Measurements from ENCODE around the gene HSDL2. TPM values are rescaled to one million over a fixed set of nuclear protein-coding genes. Genes with fewer than 3 reads are reported as not detected.
"Not testable (repeated sequence)": the region's sequence is repeated elsewhere in the genome, so short reads cannot be mapped to it uniquely, and the experiment has no call there.

Gene HSDL2
- total RNA-seq, 1 donor from 2014 or later = 284 TPM

DNA sequence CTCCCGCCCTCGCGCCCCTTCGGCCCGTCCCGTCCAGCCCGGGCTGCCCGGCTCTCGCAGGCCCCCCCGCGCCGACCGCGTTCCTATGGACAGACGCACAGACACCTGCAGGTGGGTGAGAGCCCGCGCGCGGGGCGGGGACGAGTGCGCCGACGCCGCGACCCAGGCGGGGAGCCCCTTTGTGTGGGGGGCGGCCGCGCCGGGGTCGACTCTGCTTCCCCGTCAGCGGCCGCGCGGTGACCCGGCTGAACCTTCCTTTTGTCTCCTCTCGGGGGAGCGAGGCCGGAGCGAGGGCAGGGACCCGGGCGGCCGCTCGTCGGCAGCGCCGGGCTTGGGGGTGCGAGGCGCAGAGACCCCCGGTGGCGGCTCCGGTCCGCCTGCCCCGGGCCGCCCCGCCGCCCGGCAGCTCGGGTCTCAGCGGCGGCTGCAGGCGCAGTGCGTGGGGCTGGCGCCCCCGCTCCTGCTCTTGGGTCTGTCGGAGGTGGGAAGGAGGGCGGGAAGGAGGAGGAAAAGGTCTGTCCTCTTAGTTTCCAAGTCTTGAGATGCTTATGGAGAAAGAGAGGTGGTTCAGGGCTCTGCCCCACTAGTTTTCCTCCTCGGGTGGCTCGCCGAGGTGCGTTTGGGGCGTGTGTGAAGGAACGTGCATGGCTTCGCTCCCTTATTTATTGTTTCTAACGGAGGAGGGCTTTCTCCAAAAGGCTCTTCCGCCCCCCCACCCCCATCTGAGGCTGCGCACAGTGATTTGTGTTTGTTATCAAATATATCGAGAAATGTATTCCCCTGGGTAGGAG lies 107.3 kb downstream of the HSDL2 start:
- intact Hi-C loops (cut with micrococcal nuclease) = no loop called here
- DNase-seq (peak; percentile 74), ATAC-seq (peak; percentile 59)

DNA sequence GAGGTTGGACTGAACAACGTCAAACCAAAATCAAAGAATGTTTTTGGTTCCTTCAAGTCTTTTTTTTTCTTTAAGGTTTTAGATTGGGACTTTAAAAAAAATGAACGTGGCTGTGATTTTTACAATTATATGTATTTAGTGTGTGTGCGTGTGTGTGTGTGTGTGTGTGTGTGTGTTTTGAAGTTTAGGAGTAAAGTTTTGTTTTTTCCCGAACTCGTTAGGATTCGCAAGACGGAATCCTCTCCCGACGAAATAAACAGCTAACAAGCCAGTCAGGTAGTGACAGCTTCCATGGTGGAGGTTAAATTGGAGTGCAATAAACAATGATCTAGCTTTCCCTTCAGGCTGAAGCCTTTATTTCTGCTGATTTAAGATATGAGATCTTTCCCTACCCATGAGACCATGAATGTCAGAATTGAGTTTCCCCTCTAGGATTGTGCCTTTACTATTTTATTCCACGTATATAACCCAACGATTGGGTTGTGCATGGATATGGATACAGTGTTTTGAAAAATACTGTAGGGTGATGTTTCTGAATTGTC lies 108.0 kb downstream of the HSDL2 start:
- DNase-seq = no peak
- intact Hi-C loops (cut with micrococcal nuclease) = no loop called here
- no peak for ATAC-seq

DNA sequence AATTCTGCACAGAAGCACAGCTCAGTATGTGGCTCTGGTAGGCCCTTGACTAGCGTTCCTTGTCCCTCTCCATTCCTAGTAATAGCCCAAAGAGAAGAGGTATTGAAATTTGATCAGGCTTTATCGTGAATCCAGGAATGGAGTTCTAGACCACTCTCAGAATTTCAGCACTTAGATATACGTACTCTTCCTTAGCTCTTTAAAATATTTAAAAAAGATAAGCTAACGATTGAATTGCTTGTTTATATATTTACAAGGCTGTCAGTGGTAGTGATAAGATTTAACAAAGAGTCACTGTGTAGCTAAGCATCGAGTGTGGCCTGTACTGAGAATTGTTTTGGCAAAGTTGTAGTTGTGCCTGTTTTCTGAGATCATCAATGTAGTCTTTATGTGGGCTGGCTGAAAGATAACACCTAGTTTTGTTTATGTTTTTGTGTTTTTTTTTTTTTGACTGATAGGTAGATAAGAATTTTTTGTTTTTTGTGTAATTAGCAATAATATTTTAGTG lies 109.2 kb downstream of the HSDL2 start:
- ATAC-seq (no peak), DNase-seq (no peak)
- intact Hi-C loops (cut with micrococcal nuclease) = no loop called here

DNA sequence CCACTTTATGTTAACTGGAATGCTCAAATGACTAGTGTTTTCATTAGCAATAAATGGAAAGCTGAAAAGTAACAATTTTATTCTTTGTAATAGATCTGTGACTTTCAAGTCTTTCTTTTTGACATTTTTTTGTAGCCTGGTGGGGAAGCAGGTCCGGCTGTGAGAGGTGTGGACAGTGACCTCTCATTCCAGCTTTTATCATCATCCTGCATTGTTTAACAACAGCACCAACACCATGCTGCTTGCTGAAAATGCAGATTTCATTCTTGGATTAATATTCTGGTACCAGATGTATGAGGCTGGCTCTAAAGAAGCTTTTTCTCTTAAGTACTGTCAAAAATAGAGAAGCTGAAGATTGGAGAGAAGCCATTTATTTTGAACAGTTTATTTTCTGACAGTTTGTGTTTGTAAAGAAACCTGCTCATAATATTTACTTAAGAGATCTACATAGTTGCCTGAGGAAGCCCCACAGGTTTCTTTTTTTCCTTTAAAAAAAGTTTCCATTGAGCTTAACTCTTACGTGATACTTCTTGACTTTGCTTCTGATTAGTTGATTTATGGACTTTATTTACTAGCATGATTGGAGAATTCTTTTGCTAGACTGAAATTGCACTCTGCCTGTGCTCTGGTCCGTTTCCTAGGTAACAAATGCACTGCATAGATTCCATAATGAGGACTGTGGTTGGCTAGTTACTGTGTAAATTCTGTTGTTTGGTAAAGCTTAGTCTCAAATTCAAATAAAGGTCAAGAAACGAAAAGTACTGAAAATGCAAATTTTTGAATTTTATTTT lies 110.2 kb downstream of the HSDL2 start:
- ATAC-seq (no peak), DNase-seq (no peak)
- intact Hi-C loops (cut with micrococcal nuclease) = no loop called here

DNA sequence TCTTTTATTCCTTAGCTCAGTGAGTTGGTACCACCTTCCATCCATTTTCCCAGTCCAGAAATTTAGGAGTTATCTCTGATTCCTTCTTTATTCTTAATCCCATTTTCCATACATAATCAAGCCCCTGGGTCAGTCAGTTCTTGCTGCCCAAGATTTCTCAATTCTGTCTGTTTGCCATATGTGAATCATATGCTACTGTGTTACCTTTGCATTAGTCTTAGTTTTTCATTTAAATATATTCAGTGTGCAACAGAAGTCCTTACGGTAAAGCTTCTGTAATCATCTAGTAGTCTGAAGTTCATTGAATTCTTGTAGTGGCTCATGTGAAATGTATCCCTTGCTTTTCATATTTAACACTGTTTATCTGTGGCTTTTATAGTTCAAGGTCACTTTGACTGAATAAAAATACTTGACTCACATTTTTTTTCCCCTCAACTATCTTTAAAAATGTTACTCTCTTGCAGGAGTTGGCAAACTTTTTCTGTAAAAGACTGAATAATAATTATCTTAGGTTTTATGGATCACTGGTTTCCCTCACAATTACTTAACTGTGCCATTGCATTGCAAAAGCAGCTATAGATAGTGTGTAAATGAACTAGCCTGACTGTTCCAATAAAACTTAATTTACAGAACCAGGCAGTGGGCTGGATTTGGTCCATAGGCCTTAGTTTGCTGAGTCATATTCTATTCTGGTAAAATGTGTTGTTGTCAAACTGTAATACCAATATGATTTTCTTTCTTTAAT lies 113.7 kb downstream of the HSDL2 start:
- no peak for ATAC-seq
- DNase-seq = no peak
- intact Hi-C loops (cut with micrococcal nuclease) = no loop called here

DNA sequence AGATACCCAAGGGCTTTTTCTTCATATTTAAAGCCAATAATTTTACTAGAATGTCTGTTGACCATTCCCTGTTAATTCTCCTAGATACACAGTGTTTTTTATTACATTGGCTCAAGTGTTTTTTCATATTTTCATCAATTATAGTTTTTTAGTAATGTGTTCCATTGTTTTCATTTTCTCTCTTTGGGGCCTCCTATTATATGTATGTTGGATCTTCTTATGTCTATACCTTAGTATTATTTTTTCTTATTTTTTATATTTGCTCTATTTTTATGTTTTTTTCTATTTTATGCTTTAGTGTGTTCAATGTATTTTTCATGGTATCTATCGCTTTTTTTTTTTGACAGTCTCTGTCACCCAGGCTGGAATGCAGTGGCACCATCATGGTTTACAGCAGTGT lies 114.2 kb downstream of the HSDL2 start:
- no peak for ATAC-seq
- DNase-seq = no peak
- intact Hi-C loops (cut with micrococcal nuclease) = no loop called here

DNA sequence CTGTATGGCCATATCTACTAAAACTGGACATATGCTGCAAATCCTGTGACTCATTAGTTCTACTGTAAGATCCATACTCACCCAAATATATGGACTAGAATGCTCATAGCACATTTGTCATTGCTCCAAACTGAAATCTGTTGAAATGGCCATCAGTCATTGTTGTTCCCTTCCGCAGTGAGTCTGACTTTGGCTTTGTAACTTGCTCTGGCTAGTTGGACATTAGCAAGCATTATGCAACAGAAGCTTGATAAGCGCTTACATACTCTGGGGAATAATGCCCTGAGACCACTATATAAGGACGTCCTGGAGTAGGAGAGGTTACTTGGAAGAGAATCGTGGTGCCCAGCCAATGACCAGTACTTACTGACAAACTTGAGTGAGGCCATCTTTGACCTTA lies 115.7 kb downstream of the HSDL2 start:
- intact Hi-C loops (cut with micrococcal nuclease) = no loop called here
- peak; percentile 35 for ATAC-seq
- DNase-seq = no peak

DNA sequence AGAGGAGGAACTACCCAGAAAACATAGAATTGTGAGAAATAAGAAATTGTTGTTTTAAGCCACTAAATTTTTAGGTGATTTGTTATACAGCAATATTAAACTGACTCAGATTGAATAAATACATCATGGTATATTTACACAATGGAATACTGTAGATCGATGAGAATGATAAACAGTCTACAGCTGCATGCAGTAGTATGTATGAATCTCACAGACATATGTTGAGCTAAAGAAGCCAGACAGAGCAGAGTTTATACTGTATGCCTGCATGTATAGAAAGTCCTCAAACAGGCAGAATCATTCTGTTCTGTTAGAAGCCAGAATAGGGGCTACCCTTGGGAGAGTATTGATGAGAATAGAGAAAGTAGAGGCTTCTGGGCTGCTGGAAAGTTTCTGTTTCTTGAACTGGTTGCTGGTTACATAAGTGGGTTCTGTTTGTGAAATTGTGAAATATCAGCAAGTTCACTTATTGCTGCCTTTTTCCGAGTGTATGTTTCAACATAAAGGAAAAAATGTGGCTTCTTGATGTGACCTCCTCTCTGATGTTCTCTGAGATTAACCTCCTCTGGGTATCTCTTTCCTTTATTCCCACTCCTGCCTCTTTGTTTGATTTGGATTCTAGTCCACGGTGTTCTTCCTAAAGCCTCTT lies 116.3 kb downstream of the HSDL2 start:
- ATAC-seq = no peak

DNA sequence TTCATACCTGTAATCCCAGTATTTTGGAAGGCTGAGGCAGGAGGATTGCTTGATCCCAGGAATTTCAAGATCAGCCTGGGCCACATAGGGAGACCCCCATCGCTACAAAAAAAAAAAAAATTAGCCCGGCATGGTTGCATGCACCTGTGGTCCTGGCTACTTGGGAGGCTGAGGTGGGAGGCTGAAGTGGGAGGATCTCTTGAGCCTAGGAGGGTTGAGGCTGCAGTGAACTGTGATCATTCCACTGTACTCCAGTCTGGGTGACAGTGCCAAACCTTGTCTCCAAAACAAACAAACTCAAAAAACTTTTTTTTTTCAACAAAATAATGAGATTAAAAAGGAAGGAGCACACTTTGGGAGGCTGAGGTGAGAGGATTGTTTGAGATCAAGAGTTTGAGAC lies 120.9 kb downstream of the HSDL2 start:
- DNase-seq (no peak), ATAC-seq (no peak)
- intact Hi-C loops (cut with micrococcal nuclease) = no loop called here

More for the DNA sequence above, 116.3 kb downstream of the HSDL2 start:
- intact Hi-C loops (cut with micrococcal nuclease) = no loop called here
- DNase-seq = no peak

DNA sequence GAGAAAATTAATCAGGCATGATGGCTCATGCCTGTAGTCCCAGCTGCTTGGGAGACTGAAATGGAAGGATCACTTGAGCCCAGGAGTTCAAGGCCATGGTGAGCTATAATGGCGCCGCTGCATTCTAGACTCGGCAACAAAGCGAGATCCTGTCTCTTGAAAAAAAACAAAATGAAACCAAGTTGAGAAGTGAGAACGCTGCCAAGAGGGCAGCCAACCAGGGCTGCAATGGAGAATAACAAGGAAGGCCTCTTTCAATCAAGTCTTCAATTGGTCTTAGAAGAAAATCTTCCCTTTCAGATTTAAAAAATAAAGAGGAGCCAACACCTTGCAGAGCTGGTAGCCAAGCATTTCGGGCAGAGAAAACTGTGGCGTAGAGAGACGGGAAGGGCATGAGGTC lies 121.4 kb downstream of the HSDL2 start:
- intact Hi-C loops (cut with micrococcal nuclease) = no loop called here
- no peak for ATAC-seq

DNA sequence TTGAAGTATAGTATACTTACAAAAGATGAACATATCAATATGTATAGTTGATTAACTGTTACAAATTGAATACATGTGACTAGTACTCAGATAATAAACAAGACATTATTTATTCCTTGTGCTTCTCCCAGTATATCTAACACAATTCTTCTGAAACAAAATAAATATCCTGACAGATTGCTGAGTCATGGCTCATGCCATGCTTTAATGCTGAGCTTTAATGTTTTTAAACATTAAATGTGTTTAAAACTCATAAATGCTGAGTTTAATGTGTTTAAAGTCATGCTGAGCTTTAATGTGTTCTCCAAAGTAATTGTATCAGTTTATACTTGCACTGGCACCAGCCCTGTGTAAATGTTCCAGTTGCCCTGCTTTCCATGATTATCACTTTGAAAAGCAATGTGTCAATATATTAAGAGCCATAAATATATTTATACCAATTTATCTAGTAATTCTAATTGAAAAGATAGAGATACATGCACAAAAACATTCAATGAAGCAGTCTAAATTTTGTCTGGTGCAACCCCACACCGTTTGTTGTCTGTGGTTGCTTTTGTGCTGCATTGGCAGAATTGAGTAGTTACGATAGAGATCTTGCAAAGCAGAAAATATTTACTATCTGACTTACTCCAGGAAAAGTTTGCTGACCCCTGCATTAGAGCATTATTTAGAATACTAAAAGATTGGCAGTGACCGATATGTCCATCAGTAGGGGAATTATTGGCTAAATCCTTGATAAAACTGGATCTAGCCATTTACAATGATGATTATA lies 122.5 kb downstream of the HSDL2 start:
- ATAC-seq (no peak), DNase-seq (no peak)
- intact Hi-C loops (cut with micrococcal nuclease) = no loop called here

More for the DNA sequence above, 121.4 kb downstream of the HSDL2 start:
- DNase-seq = no peak

DNA sequence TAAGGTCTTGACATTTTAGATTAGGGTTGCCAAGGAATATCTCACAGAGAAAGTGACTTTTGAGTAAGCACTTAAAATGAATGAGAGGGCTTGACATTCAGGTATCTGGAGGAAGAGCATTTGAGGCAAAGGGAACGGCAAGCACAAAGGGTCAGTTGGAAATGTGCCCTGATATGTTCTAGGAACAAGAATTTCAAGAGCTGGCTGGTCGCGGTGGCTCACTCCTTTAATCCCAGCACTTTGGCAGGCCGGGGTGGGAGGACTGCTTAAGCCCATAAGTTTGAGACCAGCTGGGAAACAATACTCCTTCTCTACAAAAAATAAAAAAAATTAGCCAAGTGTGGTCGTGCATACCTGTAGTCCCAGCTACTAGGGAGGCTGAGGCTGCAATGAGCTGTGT lies 123.3 kb downstream of the HSDL2 start:
- intact Hi-C loops (cut with micrococcal nuclease) = no loop called here
- peak; percentile 78 for ATAC-seq

DNA sequence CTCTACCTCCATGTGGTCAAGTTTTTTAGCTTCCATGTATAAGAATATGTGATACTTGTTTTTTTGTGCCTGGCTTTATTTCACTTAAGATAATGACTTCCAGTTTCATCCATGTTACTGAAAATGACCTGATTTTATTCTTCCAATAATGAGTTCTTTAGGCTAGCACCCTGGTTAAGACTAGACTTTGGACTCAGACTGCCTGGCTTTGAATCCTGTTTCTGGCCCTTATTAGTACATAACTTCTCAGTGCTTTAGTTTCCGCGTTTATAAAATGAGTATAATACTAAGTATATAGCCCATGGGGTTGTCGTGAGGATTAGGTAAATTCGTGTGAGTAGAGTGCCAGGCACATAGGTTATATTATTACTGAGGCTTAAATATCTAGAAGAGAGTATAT lies 125.2 kb downstream of the HSDL2 start:
- intact Hi-C loops (cut with micrococcal nuclease) = no loop called here
- ATAC-seq (no peak), DNase-seq (no peak)

More for the DNA sequence above, 123.3 kb downstream of the HSDL2 start:
- peak; percentile 55 for DNase-seq

DNA sequence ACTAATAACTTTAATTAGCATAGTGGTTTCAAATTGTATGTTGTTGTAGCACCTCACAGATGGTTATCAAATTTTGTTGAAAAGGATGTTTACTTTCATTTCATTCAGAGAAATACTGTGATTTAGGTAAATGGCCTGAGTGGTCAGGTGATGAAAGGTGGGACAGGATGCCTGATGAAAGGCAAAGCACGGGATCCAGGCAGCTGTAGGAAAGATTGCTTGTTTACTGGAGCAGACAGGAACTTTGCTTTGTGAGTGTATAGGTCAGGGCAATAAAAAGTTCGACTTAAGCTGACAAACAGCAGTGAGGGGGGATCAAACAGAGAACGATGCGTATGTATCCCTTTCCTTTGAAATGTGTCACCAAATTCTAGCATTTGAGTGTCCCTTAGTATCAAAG lies 125.7 kb downstream of the HSDL2 start:
- intact Hi-C loops (cut with micrococcal nuclease) = no loop called here
- DNase-seq (no peak), ATAC-seq (no peak)

DNA sequence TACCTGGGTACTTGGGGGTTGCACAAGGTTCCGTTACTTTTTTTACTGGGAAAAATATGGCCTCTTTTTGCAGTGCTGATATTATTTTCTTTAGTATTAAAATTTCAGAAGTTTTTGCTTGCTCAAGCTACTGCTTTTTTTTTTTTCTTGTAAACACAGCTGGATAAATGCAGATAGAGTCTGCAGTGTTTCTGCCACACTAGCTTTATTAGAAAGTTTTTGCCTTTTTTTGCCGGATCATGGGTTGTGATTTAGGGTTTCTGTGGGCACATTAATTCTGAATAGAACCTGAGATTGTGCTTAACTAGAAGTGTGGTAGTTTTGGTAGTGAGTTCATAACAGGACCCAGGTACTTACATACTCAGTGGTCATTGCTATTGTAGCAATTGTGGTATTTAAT lies 126.7 kb downstream of the HSDL2 start:
- no peak for DNase-seq
- intact Hi-C loops (cut with micrococcal nuclease) = no loop called here
- ATAC-seq = no peak

DNA sequence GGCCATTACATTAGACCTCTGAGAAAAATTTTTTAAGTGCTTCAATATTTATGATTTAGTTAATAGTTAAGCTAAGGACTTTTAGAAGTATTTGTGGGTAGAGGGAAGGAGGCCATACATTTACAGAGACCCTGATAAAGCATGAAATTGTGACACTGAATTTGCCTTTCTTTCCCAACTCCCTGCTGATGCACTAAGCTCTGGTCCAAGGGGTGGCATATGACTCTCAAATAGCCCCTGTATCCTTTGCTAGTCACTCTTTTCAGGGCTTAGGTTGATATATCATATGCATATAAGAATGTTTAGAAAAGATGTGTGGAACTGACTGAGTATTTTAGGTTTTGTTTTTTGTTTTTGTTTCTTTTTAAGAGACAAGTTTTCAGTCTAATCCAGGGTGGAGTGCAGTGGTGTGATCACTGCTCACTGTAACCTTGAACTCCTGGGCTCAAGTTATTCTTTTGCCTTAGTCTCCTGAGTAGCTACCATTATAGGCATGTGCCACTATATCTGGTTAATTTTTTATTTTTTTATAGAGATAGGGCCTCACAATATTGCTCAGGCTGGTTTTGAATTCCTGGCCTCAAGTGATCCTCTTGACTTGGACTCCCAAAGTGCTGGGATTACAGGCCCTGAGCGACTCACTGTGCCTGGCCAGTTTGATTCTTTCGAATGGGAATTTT lies 127.2 kb downstream of the HSDL2 start:
- ATAC-seq (no peak), DNase-seq (no peak)
- intact Hi-C loops (cut with micrococcal nuclease) = no loop called here

DNA sequence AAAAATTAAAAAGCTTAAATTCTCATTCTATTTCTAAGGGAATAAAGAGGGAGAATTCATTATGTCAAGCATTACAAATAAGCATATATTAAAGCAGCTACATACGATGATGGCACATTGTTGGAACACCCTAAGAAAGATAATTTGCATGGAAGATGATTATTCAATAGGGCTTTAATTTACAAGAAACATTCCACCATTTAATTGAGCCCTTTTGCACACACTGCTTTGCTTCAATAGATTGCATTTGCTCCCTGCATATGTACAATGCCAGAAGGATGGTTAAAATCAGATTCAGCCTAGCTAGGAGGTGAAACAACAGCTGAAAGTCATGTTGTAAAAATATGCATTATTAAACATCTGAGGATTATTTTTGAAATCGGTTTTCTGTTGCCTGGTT lies 128.5 kb downstream of the HSDL2 start:
- intact Hi-C loops (cut with micrococcal nuclease) = no loop called here
- ATAC-seq (no peak), DNase-seq (no peak)

DNA sequence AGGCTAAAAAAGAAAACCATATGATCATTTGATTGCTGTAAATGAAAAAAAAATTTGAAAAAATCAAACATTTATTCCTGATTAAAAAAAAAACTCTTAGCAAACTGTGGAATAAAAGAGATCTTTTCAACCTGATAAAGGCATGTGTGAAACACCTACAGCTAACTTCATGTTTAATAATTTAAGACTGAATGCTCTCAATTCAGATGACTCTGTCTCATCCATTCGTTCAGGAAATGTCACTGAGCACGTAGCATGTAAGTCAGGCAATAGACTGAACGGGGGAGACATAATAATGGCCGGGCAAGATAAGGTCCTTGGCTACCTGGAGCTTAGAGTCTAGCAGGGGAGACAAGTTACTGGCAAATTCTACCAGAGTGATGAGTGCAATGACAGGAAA lies 132.5 kb downstream of the HSDL2 start:
- ATAC-seq; DNase-seq; intact Hi-C loops (cut with micrococcal nuclease): not testable (repeated sequence)
